Measurements from ENCODE around the gene ENOSF1.
A peak's percentile ranks its signal among the peaks of the same experiment; 100 is the strongest.

Gene ENOSF1

DNA sequence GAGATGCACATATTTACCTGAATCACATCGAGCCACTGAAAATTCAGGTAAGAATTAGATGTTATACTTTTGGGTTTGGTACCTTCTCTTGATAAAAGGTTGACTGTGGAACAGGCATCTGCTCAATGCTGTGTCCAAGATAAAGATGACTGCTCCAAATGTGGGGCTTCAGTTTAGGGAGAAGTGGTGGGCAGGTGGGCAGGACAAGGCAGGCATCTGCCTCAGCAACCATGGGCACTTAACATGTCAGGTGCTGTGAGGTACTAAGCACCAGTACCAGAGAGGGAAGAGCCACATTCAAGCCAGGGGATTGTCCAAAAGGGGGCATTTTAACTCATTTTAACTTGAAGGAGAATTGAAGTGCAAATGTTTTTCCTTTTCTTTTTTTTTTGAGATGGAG is 41.0 kb downstream of the ENOSF1 start:
- DNase-seq = no peak

DNA sequence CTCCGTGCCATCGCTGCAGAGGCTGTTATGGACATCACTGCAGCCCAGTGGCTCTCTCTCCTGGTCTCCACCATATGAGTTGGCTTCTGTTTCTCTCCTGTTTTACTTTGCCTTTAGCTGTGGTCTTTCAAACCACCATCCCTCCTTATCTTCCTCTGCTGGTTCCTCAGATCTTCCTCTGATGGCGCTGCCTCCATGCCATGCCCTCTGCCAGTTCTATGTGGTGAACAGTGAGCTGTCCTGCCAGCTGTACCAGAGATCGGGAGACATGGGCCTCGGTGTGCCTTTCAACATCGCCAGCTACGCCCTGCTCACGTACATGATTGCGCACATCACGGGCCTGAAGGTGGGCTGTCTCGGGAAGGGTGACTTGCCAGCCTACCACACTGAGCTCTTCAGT is 41.9 kb downstream of the ENOSF1 start:
- DNase-seq = no peak

DNA sequence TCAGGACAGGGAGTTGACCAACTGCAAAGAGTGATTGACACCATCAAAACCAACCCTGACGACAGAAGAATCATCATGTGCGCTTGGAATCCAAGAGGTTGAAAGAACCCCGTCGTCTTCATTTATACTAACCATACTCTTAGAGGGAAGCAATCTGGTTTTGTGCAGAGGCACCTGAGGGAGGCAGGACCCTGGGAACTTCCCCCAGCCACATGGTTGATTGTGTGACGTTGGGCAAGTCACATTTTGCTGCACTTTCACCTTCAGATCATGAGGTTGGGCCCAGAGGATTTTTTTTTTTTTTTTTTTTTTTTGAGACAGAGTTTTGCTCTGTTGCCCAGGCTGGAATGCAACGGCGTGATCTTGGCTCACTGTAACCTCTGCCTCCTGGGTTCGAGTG is 43.4 kb downstream of the ENOSF1 start:
- no peak for DNase-seq

DNA sequence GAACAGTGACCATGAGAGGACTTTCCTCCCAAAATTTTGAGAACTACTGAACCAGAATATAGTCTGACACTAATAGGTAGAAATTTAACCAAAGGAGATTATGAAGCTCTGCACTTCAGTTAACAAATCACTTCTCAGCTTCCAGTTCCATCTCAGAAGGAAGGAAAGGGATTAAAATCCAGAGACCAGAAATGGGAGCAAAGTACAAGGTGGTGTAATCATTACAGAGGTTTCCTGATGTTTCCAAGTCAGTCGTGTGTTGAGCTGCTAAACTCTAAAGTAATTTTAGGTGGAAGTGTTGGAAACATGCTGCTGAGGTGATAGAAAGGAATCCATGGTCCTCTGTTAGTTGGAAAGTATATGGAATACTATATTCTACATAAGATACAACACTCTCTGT is 44.2 kb downstream of the ENOSF1 start:
- no peak for DNase-seq

DNA sequence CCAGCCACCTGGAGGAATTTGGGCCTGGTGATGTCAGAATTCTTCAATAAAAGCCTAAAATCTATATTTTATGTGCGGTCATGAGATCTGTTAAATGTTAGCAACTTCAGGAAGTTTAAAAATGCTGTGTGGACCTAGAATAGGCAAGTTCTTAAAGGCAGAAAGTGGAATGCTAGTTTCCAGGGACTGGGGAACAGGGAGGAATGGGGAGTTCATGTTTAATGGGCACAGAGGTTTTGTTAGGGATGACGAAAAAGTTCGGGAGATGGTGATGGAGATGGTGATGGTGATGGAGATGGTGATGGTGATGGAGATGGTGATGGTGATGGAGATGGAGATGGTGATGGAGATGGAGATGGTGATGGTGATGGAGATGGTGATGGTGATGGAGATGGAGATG is 45.8 kb downstream of the ENOSF1 start:
- DNase-seq = no peak

DNA sequence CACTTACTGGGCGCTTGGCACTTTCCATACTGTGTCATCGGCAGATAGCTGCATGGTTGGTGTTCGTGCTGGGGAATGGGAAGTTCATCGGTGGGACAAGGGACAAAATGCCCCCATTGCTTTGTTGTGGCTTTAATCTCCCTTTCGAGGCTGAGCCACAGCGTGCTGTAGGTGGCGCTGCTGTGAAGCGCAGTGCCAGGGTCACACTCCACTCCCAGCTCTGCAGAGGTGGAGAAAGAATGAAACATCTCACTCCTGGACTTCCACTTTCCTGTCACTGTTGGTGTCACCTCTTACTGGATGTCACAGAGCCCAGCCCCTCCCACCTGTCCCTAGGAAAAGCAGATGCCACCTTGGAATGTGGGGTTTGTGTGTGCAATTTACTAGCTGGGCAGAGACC is 46.3 kb downstream of the ENOSF1 start:
- no peak for DNase-seq

DNA sequence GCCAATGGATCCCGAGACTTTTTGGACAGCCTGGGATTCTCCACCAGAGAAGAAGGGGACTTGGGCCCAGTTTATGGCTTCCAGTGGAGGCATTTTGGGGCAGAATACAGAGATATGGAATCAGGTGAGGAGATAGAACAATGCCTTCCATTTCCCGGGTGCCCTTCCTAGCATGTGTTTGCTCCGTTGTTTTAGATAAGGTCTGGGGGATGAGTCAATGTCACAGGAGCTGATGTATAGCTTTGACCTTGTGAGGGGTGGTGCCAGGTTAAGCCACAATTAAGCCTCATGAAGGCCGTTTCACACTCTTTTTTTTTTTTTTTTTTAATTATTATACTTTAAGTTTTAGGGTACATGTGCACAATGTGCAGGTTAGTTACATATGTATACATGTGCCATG is 50.2 kb downstream of the ENOSF1 start:
- DNase-seq = no peak

DNA sequence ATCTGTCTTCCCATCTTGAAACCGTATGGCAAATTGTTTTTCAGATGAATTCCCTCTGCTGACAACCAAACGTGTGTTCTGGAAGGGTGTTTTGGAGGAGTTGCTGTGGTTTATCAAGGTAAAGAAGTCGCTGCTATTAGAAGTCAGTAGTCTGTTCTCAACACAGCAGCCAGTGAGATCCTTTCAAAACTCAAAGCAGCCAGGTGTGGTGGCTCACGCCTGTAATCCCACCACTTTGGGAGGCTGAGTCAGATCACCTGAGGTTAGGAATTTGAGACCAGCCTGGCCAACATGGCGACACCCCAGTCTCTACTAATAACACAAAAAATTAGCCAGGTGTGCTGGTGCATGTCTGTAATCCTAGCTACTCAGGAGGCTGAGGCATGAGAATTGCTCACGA is 52.8 kb downstream of the ENOSF1 start:
- DNase-seq = no peak

DNA sequence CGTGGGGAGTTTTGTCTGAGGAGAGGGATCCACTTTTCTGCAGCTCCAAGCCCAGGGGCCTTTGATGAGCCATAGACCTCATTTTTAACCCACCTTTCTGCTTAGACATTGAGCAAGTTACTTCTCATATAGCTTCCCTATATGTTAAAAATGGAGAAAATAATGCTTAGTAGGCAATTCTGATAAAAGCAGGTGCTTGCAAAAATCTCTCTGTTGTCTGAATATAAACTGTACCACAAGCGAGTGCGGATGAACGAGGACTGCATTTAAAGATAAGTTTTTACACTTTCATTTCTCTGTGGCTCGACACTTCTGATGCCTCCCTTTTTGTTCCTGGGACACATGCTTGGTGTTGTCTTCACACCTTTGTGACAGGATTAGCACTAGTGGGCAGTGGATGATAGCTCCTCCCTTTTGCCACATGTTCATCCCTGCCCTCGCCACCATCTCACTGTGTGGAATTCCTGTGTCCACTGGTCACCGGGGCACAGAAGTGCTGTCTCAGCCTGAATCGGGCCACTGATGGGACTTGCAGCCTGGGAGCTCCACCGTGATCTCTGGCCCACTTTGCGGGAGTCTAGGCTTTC is 53.4 kb downstream of the ENOSF1 start:
- no peak for DNase-seq

DNA sequence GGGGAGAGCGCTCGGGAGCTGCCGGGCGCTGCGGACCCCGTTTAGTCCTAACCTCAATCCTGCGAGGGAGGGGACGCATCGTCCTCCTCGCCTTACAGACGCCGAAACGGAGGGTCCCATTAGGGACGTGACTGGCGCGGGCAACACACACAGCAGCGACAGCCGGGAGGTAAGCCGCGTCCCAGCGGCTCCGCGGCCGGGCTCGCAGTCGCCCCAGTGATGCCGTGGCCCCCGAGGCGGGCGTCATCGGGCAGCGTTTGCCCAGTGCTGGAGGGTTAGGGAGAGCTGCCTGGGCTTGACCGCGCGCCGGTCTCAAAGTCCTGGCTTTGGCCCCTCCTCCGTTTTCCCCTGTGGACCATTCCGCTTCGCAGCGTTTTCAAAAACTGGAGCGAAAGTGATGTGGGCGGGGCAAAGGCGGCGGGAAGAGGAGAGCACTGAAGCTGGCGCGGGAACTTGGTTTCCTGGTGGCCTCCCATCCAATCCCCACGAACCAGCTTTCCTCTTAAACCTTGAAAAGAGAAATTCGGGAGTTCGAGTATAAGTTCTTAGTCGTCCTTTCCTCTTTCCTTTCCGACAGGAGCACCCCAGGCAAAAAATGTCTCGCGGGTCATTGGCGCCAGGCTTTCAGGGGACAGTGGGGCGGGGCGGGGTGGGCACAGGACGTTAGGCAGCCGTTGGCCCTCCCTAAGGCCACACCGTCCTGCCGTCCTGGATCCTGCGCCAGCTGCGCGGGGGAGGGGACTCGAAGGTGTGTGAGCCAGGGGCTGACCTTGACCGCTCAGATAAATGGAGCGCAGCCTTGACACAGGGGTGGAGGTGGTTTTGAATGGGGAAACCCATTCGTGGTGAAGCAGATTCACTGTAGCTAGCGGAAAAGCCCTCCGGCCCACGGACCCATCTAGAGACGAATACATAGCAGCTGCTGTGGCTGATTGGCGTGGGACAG is 54.2 kb downstream of the ENOSF1 start:
- DNase-seq = peak; percentile 86

DNA sequence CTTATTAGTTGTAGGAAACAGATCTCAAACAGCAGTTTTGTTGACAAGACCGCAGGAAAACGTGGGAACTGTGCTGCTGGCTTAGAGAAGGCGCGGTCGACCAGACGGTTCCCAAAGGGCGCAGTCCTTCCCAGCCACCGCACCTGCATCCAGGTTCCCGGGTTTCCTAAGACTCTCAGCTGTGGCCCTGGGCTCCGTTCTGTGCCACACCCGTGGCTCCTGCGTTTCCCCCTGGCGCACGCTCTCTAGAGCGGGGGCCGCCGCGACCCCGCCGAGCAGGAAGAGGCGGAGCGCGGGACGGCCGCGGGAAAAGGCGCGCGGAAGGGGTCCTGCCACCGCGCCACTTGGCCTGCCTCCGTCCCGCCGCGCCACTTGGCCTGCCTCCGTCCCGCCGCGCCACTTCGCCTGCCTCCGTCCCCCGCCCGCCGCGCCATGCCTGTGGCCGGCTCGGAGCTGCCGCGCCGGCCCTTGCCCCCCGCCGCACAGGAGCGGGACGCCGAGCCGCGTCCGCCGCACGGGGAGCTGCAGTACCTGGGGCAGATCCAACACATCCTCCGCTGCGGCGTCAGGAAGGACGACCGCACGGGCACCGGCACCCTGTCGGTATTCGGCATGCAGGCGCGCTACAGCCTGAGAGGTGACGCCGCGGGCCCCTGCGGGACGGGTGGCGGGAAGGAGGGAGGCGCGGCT is 55.0 kb downstream of the ENOSF1 start, which contains the start of gene TYMS:
TYMS (plus strand) TSS at position 343 of the 690 bp plus-strand sequence; CDS start at position 433, 90 bp downstream.
- DNase-seq = peak; percentile 82

DNA sequence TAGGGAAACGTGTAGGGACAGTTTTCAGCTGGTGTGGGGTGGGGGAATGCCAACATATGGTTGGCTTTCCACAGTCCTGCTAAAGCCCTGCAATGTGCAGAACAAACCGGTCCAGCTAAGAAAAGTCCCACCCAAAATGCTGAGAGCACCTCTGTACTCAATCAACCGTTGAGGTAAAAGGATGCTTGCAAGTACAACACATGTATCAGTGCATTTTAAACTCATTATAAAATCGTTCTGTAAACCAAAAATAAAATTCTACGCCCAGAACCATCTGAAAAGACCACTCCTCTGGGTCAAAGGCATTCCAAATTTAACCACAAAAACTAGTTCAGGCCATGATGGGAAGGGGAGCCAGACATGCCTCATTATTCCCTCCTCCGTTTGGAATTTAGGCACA is 57.0 kb downstream of the ENOSF1 start:
- DNase-seq = no peak

DNA sequence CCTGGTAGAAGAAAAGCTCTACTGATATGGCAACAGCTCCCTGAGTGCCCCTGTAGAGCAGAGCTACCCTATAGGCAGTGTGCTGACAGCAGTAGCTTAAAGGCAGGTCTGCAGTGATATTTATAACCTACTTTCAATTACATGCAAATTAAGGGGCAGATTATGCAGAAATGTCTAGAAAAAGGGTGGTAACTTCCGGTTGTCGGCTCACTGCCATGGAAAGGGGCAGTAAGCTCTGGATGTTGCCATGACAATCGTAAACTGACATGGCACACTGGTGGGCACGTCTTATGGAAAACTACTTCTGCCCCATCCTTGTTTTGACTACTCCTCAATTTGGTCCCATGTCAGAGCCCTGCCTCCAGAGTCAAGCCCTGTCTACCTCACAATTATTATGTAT is 57.8 kb downstream of the ENOSF1 start:
- DNase-seq = no peak

DNA sequence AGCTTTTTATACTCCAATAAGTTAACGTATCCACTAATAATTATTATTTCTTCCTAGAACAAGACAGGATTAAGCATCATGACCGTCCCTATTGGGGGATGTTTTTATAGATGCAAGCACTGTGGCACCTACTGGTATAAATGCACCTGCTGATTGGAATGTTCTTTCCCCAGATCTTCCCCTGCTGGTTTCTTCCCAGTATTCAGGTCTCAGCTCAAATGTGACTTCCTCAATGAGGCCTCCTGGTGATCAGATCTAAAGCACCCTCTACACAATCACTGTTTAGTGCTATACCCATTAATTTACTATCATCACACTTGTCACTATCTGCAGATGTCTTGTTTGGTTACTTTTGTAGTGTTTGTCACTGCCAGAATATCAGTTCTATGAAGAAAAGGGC is 58.9 kb downstream of the ENOSF1 start:
- no peak for DNase-seq

DNA sequence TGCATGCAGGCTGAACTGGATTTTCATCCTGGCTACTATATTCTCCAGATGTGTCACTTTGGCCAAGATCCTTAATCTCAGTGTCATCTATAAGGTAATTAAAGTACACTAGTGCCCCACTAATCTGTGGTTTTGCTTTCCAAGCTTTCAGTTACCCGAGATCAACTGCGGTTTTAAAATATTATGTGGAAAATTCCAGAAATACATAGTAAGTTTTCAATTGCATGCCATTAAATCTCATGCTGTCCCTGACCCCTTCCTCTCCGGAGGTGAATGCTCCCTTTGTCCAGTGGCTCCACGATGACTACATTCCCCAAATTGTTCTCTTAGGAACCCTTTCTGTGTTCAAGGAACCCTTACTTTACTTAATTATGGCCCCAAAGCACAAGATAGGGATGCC is 60.3 kb downstream of the ENOSF1 start:
- DNase-seq = no peak

DNA sequence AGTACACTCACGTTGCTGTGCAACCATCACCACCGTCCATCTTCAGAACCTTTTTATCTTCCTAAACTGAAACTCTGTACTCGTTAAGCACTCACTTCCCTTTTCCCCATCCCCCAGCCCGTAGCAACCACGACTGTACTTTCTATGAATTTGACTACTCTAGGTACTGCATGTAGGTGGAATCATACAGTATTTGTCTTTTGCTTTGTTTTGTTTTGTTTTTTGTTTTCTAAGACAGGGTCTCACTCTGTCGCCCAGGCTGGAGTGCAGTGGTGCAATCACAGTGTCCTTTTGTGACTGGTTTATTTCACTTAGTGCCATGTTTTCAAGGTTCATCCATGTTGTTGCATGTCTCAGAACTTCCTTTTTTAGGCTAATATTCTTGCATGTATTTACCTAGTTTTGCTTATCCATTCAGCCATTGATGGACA is 62.0 kb downstream of the ENOSF1 start:
- DNase-seq = peak; percentile 65

DNA sequence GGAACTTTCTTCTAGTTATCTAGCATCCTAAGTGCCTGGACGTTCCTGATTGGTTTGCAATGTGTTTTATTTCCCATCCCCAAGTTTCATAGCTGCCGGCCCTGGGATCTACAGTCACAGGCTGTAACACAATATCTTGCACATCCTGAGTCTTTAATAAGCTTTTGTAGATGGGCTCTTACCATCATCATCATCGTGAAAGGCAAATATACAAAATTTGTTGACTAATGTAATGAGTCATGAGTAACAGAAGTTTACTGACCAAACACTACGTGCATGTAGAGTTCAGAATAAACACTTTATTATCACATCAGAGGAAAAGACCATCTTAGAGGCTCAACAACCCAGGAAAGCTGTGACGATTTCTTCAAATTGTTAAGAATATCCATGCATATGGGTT is 63.1 kb downstream of the ENOSF1 start:
- no peak for DNase-seq

DNA sequence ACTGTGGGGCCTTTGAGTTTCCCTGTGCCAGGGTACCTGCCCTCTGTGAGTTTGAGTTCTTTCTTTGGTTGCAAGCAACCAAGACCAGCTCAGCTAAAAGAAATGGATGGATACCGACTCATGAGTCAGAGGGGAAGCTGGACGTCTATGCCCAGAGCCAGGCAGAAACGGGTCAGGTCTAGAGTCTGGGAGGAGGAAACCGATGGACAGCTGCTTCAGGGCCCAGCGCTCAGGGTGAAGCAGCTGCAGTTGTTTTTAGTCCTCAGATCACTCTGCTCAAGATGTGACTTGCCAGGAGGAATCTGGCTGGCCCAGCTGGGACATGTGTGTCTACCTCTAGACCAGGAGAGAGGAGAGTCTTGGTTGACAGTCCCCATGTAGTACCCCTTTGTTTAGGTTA is 65.1 kb downstream of the ENOSF1 start:
- no peak for DNase-seq

DNA sequence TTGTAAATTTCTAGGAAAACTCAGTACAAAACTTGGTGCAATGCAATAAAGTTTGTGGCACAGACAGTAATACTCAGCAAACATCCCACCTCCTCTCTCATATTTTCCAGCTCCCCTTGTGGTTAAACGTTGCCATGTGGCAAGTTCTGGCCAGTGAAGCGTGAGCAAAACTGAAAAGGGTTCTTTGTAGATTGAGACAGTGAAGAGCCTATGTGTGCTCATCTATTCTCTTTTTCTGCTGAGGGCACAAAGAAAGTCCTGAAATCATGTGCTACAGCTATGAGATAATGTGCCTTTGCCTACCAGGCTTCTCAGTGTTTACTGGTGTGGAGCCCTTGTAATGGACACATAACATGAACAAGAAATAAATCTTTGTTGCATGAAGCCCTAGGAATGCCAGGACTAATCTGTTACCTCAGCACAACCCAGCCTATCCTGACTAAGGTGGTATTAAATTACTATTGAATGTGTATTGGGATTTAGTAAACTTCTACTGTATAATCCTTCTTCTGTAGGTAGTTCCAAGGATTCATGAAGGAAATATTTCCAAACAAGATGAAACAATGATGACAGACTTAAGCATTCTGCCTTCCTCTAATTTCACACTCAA is 67.9 kb downstream of the ENOSF1 start:
- peak; percentile 74 for DNase-seq

DNA sequence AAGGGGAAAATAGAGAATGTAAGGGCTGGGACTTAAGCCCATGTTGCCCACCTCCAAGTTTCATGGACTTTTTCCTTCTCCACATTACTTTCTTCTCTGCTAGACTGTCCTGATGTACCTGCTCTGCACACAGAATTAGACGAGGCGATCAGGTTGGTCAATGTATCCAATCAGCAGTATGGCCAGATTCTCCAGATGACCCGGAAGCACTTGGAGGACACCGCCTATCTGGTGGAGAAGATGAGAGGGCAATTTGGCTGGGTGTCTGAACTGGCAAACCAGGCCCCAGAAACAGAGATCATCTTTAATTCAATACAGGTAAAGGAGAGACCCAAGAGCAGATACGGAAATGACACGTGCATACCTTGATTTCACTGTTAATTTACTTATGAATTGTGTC is 71.2 kb downstream of the ENOSF1 start:
- no peak for DNase-seq

DNA sequence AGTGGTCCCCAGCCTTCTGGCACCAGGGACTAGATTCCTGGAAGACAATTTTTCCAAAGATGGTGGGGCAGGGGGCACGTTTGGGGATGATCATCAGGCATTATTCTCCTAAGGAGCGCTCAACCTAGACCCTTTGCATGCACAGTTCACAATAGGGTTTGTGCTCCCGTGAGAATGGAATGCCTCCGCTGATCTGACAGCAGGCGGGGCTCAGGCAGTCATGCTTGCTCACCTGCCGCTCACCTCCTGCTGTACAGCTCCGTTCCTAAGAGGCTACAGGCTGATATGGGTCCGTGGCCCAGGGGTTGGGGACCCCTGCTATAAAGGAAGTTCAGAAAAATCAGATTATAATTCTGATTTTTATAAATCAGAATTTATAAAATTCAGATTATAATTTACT is 77.3 kb downstream of the ENOSF1 start:
- DNase-seq = no peak

DNA sequence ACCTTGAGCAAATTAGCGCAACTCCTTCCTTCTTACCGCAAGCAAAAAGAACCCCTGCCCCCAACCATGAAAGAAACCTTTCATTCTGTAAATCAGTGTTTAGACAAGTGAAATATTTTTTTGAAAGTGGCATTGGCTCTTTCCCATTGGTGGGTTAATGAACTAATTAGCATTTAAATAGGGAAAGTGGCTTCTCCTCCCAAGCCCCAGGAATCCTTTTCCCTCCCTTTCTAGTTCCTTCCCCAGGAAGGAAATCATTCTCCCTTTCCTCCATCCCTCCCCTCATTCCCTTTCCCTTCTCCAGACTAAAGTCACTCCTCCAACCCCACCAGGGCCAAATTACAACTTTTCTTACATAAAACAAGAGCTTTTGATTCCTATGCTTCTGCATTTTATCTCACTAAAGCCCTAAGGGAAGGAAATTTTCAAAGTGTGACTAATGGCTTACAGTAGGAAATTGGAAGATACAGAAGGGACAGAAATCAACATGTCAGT is 77.8 kb downstream of the ENOSF1 start:
- DNase-seq = no peak

DNA sequence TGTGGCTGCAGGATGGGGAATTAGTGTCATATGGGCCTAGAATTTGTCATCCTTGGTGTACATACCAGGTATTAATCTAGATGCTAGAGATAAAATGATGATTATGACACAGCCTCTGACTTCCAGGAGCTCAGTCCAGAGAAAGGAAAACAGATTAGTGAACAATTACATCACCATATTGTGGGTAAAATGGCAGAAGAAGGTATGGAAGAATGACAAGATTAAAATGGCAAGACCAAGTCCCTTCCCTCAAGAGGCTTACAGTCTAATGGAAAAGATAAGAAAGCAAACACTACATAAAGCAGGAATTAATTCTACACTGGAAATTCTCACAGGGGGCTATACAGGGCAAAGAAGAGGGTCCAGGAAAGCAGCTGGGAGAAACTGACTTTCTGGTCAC is 80.9 kb downstream of the ENOSF1 start:
- DNase-seq = no peak
